Measurements from ENCODE around the gene NUDT22.

The NUDT22 gene

GRCh38 chr11:64240435-64241240, 14.6 kb downstream of the NUDT22 start, which contains the start of gene FKBP2:
FKBP2 (plus strand) TSS chr11:64241095; CDS start chr11:64242388, 1,293 bp downstream.
- in situ Hi-C loops (cut with MboI; ENCODE audit: low sequenced_read_pairs, unreplicated experiment), result no loop called here
- TF ChIP-seq CTCF (IDR thresholded peaks at IDR 0.05; ENCODE audit: borderline replicate concordance, control extremely low read depth, extremely low read depth, insufficient read depth, missing control alignments), result no peak
- peak; percentile 94 for DNase-seq (ENCODE audit: low spot score)

GRCh38 chr11:64241241-64241490, 15.1 kb downstream of the NUDT22 start:
- no peak for TF ChIP-seq CTCF (IDR thresholded peaks at IDR 0.05; ENCODE audit: borderline replicate concordance, control extremely low read depth, extremely low read depth, insufficient read depth, missing control alignments)
- DNase-seq (ENCODE audit: low spot score), result no peak
- in situ Hi-C loops (cut with MboI; ENCODE audit: low sequenced_read_pairs, unreplicated experiment), result no loop called here

GRCh38 chr11:64241491-64242374, 15.7 kb downstream of the NUDT22 start:
- in situ Hi-C loops (cut with MboI; ENCODE audit: low sequenced_read_pairs, unreplicated experiment), result no loop called here
- DNase-seq (ENCODE audit: low spot score), result peak; percentile 97
- TF ChIP-seq CTCF (IDR thresholded peaks at IDR 0.05; ENCODE audit: borderline replicate concordance, control extremely low read depth, extremely low read depth, insufficient read depth, missing control alignments), result no peak

DNA sequence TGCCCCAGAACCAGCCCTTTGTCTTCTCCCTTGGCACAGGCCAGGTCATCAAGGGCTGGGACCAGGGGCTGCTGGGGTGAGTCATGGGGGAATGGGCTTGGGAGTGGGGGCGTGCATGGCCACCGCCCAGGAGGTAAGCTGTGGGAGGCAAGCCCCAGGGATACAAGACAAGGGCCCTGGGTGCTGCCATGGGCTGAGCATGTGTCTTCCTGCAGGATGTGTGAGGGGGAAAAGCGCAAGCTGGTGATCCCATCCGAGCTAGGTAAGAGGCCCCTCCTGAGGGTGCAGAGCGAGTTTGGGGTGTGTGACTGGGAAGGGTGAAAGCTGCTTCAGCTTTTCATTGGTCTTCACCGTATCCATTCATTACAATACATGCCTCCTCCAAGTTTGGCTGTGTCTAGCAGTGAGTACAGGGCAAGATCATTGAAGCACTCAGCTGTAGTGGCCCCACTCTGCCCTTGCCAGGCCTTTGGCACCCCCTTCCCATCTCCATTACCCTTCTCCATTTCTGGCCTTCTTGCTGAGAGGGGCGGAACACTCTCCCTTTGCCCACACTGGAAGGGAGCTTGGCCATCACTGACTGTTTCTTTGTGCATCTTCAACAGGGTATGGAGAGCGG, 17.3 kb downstream of the NUDT22 start:
- no peak for TF ChIP-seq CTCF (IDR thresholded peaks at IDR 0.05; ENCODE audit: borderline replicate concordance, control extremely low read depth, extremely low read depth, insufficient read depth, missing control alignments)
- in situ Hi-C loops (cut with MboI; ENCODE audit: low sequenced_read_pairs, unreplicated experiment), result no loop called here
- no peak for DNase-seq (ENCODE audit: low spot score)

GRCh38 chr11:64244107-64244506, 18.0 kb downstream of the NUDT22 start:
- no peak for DNase-seq (ENCODE audit: low spot score)
- in situ Hi-C loops (cut with MboI; ENCODE audit: low sequenced_read_pairs, unreplicated experiment), result no loop called here
- TF ChIP-seq CTCF (IDR thresholded peaks at IDR 0.05; ENCODE audit: borderline replicate concordance, control extremely low read depth, extremely low read depth, insufficient read depth, missing control alignments), result no peak

GRCh38 chr11:64244966-64245365, 18.9 kb downstream of the NUDT22 start:
- DNase-seq (ENCODE audit: low spot score), result no peak
- no peak for TF ChIP-seq CTCF (IDR thresholded peaks at IDR 0.05; ENCODE audit: borderline replicate concordance, control extremely low read depth, extremely low read depth, insufficient read depth, missing control alignments)
- in situ Hi-C loops (cut with MboI; ENCODE audit: low sequenced_read_pairs, unreplicated experiment), result no loop called here

Data from GM13976 (cell line).